NB4 (cell line): ENCODE results near the gene ASB18.

Experiments
- DNase-seq: peaks from one replicate; pipeline ENCODE4 v3.0.0; 2010; ENCODE audit warnings: low read depth
- H3K4me3 ChIP-seq: one replicate; pipeline ENCODE4 v1.5.1; 2011; ENCODE audit warnings: mild to moderate bottlenecking, low read depth, low read length, moderate library complexity
- MYC ChIP-seq: IDR thresholded peaks from 2 replicates; pipeline ENCODE4 v1.6.1; 2011; ENCODE audit warnings: low read depth, low read length
- POLR2A ChIP-seq: IDR thresholded peaks from 2 replicates; pipeline ENCODE4 v1.6.1; 2011; ENCODE audit warnings: mild to moderate bottlenecking; ENCODE audit not compliant: insufficient read length; ENCODE audit errors: extremely low read depth
- TF ChIP-seq, protein P1 (sequence below): IDR thresholded peaks from one replicate; pipeline ENCODE4 v1.5.1; 2012; ENCODE audit warnings: low read depth, low read length
- TF ChIP-seq, protein P2 (sequence below): IDR thresholded peaks from 2 replicates; pipeline ENCODE4 v1.6.1; 2011; ENCODE audit warnings: low read depth, low read length

The ASB18 gene

DNA sequence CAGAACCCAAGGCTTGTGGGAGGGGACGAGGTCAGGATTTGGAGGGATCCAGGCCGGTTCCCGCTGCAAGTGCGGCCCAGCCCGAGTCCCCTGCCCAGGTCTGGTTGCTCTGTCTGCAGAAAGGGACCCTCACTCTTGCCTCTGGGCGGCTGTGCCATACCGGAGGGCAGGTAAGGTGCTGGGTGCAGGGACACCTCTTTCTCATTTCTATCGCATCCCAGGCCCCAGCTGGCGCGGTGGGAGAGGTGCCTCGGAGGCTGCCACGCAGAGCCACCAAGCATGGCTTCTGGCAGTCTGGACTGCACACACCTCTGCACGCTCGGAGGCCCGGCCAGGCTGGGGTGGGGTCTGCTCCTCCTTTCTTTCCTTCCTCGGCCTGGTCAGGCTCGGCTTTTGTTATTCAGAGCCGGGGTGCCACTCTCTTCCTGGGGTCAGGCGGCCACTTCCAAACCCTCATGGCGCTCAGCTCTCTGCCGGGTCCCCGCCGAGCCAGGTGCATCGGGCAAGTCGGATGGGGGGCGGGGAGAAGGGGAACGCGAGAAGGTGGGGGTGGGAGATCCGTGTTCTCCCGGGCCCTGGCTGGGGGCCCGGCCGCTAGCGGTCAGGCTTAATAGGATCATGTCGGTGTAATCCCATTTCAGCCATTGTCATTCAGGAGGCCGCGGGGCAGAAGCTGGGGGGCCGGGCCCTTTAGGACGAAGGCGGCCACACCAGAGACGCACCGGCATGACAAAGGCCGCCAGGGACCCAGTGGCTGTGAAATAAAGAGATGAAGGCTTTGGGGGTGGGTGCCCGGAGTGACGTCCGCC is 105.0 kb downstream of the ASB18 start:
- no peak overlapping the region for H3K4me3 ChIP-seq
- no peak for DNase-seq
- TF ChIP-seq, protein P1, sequence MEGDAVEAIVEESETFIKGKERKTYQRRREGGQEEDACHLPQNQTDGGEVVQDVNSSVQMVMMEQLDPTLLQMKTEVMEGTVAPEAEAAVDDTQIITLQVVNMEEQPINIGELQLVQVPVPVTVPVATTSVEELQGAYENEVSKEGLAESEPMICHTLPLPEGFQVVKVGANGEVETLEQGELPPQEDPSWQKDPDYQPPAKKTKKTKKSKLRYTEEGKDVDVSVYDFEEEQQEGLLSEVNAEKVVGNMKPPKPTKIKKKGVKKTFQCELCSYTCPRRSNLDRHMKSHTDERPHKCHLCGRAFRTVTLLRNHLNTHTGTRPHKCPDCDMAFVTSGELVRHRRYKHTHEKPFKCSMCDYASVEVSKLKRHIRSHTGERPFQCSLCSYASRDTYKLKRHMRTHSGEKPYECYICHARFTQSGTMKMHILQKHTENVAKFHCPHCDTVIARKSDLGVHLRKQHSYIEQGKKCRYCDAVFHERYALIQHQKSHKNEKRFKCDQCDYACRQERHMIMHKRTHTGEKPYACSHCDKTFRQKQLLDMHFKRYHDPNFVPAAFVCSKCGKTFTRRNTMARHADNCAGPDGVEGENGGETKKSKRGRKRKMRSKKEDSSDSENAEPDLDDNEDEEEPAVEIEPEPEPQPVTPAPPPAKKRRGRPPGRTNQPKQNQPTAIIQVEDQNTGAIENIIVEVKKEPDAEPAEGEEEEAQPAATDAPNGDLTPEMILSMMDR: no peak
- TF ChIP-seq, protein P2, sequence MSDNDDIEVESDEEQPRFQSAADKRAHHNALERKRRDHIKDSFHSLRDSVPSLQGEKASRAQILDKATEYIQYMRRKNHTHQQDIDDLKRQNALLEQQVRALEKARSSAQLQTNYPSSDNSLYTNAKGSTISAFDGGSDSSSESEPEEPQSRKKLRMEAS: no peak
- TF ChIP-seq POLR2A: no peak
- TF ChIP-seq MYC: no peak

DNA sequence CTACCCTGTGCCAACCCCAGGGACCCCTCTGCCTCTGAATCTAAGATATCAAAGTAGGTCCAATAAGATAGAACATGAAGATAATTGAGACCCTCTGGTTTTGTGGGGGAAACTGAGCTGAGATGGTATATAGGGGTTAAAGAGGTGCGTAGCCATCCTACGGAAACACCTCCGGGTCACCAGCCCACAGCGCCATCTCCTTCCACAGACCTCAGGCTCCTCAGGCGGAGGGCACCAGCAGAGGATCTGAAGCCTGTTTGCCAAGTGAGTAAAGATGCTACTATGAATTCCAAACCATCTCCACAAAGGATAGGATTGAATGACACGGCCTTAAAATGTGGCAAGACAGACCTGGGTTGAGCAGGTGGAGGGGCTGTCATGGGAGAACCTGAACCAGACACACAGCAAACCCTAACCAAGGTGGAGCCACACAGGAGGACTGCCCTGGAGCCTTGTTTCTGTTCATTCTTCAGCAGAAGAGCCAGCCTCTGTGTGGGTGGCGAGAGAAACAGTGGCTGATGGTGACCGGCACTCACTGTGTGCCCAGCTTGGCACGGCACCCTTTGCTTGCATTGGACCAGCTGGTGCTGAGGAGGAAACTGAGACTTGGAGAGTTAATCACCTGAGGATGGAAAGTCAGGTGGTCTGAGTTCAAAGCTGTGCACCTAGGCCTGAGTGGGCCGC is 106.2 kb downstream of the ASB18 start:
- TF ChIP-seq, protein P2: no peak
- TF ChIP-seq POLR2A (no peak), MYC (no peak)
- TF ChIP-seq, protein P1: no peak
- no peak for DNase-seq
- H3K4me3 ChIP-seq: no peak overlapping the region

DNA sequence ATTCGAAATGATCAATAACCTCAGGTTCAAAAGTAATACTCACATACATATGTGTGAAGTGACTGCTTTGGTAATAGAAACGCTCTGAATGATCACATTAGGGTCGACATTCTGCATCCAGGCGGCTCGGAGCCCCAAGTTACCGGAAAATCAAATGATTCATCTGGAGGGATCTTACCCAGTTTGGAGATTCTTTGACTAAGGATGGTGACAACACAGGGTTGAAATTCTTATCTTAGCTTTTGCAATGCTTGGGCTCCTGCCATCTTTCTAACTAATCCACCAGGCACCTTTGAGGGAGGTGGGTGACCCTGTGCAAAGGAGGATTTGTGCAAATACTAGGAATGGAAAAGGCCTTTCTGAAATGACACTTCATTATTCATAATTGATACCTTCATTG is 106.8 kb downstream of the ASB18 start:
- TF ChIP-seq MYC (no peak), POLR2A (no peak)
- TF ChIP-seq, protein P1: no peak
- TF ChIP-seq, protein P2: no peak
- no peak overlapping the region for H3K4me3 ChIP-seq
- no peak for DNase-seq

DNA sequence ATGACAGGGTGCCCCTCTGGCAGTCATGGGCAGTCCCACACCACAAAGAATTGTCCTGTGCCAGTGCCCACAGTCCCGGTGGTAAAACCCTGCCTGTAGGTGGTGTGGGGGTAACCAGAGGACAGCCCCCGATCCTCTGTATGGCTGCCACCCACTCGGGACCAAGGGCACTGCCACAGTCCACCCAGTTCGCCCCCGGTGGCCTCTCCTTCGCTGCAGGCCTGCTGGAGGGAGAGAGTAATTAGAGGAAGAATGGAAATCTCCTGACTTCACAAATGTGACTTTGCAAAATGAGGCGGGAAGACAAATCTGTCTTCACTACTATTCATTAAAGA is 107.4 kb downstream of the ASB18 start:
- DNase-seq: no peak
- no peak overlapping the region for H3K4me3 ChIP-seq
- TF ChIP-seq, protein P2: no peak
- no peak for TF ChIP-seq POLR2A
- no peak for TF ChIP-seq MYC
- TF ChIP-seq, protein P1: no peak

DNA sequence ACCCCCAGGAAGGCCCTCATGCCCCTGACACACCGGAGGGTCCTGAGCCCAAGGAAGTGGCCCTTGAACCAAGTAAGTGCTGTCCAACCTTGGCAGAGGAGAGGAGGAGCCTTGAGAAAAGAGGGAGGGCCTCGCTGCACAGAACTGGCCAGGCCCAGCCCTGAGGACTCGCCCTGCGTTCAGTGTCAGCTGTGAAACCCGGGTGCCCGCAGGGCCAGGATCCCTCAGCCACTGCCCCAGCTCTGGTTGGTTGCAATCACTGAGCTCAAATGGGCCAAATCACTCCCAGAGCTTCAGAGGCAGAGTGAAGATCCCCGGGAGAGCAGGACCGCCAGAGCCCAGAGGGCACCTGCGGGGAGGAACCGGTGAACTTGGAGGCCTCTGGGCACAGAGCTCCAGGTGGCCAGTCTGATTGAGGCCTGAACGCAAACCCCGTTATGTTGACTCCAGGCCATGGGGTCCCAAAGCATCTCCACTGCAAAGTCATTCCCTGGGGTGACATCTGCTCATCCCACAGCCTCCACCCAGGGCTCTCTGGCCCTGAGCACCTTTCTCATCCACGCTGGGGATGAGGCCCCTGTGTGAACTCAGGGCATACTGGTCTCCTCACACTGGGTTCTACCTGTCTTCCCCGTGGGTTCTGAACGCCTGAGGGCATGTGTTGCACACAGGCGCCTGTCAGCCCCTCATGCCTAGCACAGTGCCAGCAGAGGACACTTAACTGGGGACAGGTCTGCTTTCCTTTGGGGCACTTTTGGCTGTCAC is 107.9 kb downstream of the ASB18 start:
- DNase-seq: no peak
- H3K4me3 ChIP-seq: no peak overlapping the region
- TF ChIP-seq, protein P1: no peak
- TF ChIP-seq MYC (no peak), POLR2A (no peak)
- TF ChIP-seq, protein P2: no peak
